ENCODE data around the gene GARRE1. TPM values are rescaled to one million over a fixed set of nuclear protein-coding genes. Genes with fewer than 3 reads are reported as not detected.
A peak's percentile ranks its signal among the peaks of the same experiment; 100 is the strongest.

The GARRE1 gene
- total RNA-seq, 2 experiments from 2014 or later = 8.1 to 9.3 TPM

DNA sequence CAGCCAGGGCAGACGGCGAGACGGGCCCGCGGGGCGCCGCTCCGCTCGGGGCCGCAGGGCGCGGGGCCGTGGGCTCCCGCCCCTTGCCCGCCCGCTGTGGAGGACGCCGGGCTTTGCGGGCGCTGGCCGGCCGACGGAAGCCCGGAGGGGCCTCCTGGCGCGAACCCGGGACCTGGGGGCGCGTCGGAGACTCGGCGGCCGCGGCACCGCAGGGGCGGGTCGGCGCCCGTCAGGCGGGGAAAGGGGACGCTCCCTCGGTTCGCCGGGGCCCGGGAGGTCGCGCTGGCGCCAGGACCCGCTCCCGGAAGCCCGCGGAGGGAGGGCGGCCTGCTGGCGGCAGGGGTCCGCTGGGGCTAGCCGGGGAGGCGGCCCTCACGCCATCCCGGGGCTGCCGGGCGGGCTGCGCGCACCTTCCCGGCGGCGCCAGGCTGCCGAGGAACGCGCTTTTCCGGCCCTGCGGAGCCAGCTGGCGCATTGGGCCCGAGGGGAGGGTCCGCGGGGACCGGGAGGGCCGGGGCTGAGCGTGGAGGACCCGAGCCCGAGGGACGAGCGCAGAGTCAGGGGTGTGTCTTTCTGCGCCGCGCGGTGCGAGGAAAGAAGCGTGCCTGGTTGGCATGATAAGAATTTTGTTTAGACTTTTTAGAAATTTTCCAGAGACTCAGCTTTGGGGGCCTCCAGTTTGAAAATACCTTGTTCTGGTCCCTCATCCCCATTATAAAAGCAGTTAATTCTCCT is 511 bp downstream of the GARRE1 start:
- ATAC-seq (peak; percentile 58), DNase-seq (peak; percentile 50)
- CTCF ChIA-PET = no interaction called here
- peak overlapping the region; percentile 83 for H3K4me3 Mint-ChIP-seq
- H3K27me3 Mint-ChIP-seq = no peaks in the 10 kb centered on the region
- H3K36me3 Mint-ChIP-seq = no peaks in the 10 kb centered on the region
- H3K9me3 Mint-ChIP-seq (ENCODE audit: low read depth) = no peaks in the 10 kb centered on the region
- H3K27ac Mint-ChIP-seq = peak overlapping the region; percentile 79
- peaks cover 17% of the 10 kb centered on the region for H3K4me1 Mint-ChIP-seq

DNA sequence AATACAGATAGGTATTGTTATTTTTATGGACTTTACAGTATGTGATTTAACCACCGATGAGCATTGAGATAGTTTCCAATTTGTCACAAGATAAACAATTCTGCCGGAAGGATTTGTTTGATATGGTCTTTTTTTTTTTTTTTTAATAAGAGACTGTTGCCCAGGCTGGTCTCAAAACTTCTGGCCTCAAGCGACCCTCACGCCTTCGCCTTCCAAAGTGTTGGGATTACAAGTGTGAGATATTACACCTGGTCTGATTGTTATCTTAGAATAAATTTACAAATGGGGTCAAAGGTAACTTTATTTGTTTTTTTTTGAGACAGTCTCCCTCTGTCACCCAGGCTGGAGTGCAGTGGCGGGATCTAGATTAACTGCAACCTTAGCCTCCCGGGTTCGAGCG is 1.2 kb downstream of the GARRE1 start:
- no peaks in the 10 kb centered on the region for H3K9me3 Mint-ChIP-seq (ENCODE audit: low read depth)
- H3K4me1 Mint-ChIP-seq = peaks cover 17% of the 10 kb centered on the region
- peak overlapping the region; percentile 76 for H3K4me3 Mint-ChIP-seq
- ATAC-seq = no peak
- no peaks in the 10 kb centered on the region for H3K36me3 Mint-ChIP-seq
- CTCF ChIA-PET = no interaction called here
- no peaks in the 10 kb centered on the region for H3K27me3 Mint-ChIP-seq
- DNase-seq = no peak
- no peak overlapping the region for H3K27ac Mint-ChIP-seq

DNA sequence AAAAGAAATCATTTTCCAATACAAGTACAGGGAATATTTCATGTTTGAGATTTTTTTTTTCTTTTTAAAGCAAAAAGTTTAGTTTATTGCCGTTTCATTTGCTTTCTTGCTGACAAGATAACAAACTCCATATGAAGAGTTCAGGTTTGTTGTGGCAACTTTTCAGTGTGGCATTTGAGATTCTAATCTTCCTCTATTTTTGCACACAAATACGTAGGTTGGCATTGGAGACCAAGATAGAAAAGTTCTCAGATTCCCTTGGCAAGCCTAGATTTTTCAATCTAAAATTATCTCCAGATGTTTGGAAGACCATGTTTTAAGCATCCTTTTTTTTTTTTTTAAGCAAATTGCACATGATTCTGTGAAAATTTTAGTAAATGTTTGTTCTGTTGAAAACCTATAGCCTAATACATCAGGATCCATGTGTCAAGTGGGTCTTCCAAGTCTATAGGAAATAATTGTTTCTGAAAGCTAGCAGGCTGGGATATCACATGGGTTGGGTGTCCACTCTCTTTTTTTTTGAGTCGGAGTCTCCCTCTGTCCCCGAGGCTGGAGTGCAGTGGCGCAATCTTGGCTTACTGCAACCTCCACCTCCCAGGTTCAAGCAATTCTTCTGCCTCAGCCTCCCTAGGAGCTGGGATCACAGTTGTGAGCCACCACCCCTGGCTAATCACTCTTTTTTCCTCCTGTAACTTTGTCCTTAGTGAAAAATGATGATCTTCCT is 2.6 kb downstream of the GARRE1 start:
- Mint-ChIP-seq H3K27ac (no peak overlapping the region), H3K36me3 (no peaks in the 10 kb centered on the region), H3K4me3 (no peak overlapping the region), H3K4me1 (peaks cover 17% of the 10 kb centered on the region), H3K27me3 (no peaks in the 10 kb centered on the region), H3K9me3 (ENCODE audit: low read depth) (no peaks in the 10 kb centered on the region)
- DNase-seq (no peak), ATAC-seq (no peak)
- CTCF ChIA-PET = interaction anchor here (1.0 to 1.7 kb wide), 2 partner anchors 13 to 89 kb away, joined by 3 to 4 read pairs; no protein-coding TSS in a partner anchor

DNA sequence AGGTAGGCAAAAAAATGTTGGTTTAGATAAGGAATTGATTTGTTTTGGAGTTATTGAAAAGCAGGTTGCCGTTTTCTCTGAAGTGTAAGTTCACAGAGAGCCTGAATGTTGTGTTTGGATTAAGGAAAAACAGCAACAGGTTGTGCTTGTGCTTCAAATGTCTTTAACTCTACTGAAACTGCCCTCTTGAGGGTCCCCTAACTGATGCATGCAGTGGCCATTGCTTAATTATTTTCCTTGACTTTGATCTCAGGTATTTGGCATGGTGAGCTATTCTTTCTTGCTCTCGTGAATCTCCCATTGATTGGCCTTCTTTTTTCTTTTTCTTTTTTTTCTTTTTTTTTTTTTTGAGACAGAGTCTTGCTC is 3.2 kb downstream of the GARRE1 start:
- ATAC-seq (no peak), DNase-seq (no peak)
- CTCF ChIA-PET = interaction anchor here (1.7 kb wide), 1 partner anchor 12 kb away, joined by 4 read pairs; no protein-coding TSS in a partner anchor
- no peaks in the 10 kb centered on the region for H3K27me3 Mint-ChIP-seq
- no peaks in the 10 kb centered on the region for H3K36me3 Mint-ChIP-seq
- H3K9me3 Mint-ChIP-seq (ENCODE audit: low read depth) = no peaks in the 10 kb centered on the region
- H3K4me1 Mint-ChIP-seq = peaks cover 17% of the 10 kb centered on the region
- no peak overlapping the region for H3K27ac Mint-ChIP-seq
- no peak overlapping the region for H3K4me3 Mint-ChIP-seq

DNA sequence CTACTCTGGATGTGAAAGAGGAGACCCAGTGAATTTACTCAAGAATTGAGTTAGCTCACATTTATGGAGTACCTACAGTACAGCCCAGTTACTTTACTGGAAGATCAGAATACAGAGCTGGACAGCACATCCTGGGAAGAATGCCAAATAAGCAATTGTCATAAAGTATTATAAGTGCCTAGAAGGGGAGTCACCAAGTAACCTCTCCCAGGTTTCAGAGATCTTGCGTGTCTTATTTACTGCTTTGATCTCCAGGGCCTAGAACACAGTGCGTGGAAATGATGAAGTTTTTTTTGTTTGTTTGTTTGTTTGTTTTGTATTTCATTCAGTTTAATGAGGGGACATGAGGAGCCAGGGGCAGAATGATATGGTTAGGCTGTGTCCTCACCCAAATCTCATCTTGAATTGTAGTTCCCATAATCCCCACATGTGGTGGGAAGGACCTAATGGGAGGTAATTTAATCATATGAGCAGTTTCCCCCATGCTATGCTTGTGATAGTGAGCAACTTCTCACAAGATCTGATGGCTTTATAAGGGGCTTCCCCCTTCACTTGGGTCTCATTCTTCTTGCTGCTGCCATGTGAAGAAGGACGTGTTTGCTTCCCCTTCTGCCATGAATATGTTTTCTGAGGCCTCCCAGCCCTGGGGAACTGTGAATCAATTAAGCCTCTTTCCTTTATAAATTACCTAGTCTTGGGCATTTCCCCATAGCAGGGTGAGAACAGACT is 5.2 kb downstream of the GARRE1 start:
- Mint-ChIP-seq H3K4me1 (peaks cover 10% of the 10 kb centered on the region), H3K36me3 (no peaks in the 10 kb centered on the region), H3K4me3 (no peak overlapping the region), H3K9me3 (ENCODE audit: low read depth) (no peaks in the 10 kb centered on the region), H3K27ac (no peak overlapping the region), H3K27me3 (no peaks in the 10 kb centered on the region)
- DNase-seq (no peak), ATAC-seq (no peak)
- CTCF ChIA-PET = no interaction called here

DNA sequence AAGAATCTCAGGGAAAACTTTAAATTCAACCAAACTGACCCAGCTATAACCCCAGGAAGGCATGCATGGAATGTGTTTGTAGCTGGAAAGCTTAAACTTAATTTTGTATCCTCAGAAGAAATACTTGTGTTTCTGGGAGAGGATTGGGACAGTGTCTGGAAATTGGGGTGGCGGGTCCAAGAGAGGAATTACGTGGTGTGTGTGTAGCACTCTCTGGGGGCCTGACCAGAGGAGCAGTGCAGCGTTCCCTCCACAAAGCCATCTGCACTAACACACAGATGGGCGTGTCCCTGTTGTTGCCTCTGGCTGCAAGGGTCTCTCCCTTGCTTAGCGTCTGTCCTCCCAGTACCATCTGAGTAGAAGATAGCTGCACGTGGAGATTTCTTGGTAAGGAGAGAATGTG is 6.4 kb downstream of the GARRE1 start:
- no peaks in the 10 kb centered on the region for H3K36me3 Mint-ChIP-seq
- H3K4me1 Mint-ChIP-seq = peaks cover 7% of the 10 kb centered on the region
- no peaks in the 10 kb centered on the region for H3K27me3 Mint-ChIP-seq
- no peak overlapping the region for H3K27ac Mint-ChIP-seq
- no peak for DNase-seq
- no peak overlapping the region for H3K4me3 Mint-ChIP-seq
- CTCF ChIA-PET = interaction anchor here (1.5 kb wide), 1 partner anchor 86 kb away, joined by 7 read pairs; no protein-coding TSS in a partner anchor
- ATAC-seq = no peak
- no peaks in the 10 kb centered on the region for H3K9me3 Mint-ChIP-seq (ENCODE audit: low read depth)

DNA sequence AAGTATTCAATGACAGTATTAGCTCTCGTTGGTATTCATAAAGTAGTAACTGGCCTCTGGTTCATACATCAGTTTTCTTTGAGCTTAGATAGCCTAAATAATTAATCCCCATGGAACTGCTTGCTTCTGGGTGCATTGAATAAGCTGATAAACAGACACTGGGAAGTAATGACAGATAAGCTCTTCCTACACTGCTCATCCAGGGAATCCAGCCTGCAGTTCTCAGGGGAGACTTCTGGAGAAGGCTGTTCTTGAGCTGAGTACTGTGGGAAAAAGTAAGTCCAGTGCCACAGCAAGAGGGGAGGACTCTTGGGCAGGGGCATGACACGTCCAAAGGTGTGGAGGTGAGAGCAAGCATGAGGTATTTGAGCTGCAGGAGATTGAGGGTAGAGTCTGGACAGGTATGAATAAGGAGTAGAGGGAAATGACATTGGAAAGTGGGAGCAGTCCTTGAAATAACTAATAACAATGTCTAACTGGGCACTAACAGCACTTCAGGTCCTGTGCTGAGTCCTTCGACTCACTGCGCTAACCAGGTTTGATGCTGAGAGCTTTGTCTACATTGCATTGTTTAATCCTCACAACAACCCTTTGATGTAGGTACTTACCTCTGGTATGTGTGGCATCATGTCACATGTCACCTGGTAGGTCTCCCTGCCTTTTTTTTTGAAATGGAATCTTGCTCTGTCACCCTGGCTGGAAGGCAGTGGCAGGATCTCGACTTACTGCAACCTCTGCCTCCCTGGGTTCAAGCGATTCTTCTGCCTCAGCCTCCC is 7.2 kb downstream of the GARRE1 start:
- no peaks in the 10 kb centered on the region for H3K9me3 Mint-ChIP-seq (ENCODE audit: low read depth)
- no peak overlapping the region for H3K4me3 Mint-ChIP-seq

DNA sequence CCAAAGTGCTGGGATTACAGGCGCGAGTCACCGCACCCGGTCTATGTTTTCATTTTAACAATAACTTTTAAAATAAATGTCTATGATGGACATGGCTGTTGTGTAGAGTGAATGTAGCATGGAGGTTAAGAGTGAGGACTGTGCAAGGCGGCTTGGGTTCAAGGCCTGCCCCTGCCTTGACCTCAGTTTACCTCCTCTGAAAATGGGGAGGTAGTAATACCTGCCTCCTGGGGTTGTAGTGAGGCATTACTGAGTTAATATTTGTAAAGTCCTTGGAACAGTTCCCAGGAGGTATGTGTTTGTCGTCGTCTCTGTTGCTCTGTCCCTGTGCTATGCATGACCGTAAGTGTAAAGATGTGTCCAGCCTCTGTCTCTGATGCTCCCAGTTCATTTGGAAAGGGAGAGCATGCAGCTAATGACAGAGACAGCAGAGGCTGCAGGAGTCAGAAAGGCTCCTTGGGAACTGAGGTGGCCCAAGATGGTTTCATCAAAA is 9.4 kb downstream of the GARRE1 start:
- DNase-seq (no peak), ATAC-seq (no peak)
- H3K9me3 Mint-ChIP-seq (ENCODE audit: low read depth) = no peaks in the 10 kb centered on the region
- peaks cover 9% of the 10 kb centered on the region for H3K4me1 Mint-ChIP-seq
- H3K27ac Mint-ChIP-seq = no peak overlapping the region
- H3K4me3 Mint-ChIP-seq = no peak overlapping the region
- no peaks in the 10 kb centered on the region for H3K36me3 Mint-ChIP-seq
- no peaks in the 10 kb centered on the region for H3K27me3 Mint-ChIP-seq
- CTCF ChIA-PET = no interaction called here

More for the DNA sequence above, 7.2 kb downstream of the GARRE1 start:
- Mint-ChIP-seq H3K27me3 (no peaks in the 10 kb centered on the region), H3K27ac (no peak overlapping the region), H3K4me1 (peaks cover 7% of the 10 kb centered on the region), H3K36me3 (no peaks in the 10 kb centered on the region)
- ATAC-seq (no peak), DNase-seq (no peak)
- CTCF ChIA-PET = interaction anchor here (1.3 to 1.7 kb wide), 3 partner anchors 41 to 104 kb away, joined by 3 to 7 read pairs (median 4); no protein-coding TSS in a partner anchor

DNA sequence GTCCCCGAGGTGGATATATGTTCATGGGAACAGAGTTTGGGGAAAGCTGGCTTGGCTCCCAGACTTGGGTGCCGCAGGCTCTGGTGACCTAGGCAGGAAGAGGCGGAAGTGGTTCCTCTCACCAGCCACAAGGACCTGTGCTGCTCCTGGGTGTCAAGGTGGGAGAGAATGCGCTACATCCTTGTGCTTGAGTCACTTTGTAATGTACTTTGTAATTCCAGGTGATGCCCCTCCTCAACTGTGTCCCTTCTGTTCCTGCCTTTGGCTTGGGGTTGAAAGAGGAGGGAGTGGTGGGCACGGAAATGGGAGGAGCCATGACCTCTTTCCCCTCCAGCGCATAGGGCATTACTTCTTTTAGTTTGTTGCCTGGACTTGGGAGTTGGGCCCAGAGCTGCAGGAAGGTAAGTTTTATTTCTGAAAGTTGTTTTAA is 10.9 kb downstream of the GARRE1 start:
- Mint-ChIP-seq H3K9me3 (ENCODE audit: low read depth) (no peaks in the 10 kb centered on the region), H3K27me3 (no peaks in the 10 kb centered on the region), H3K4me3 (no peak overlapping the region), H3K27ac (no peak overlapping the region), H3K36me3 (no peaks in the 10 kb centered on the region), H3K4me1 (peaks cover 22% of the 10 kb centered on the region)
- ATAC-seq (no peak), DNase-seq (no peak)
- CTCF ChIA-PET = no interaction called here

DNA sequence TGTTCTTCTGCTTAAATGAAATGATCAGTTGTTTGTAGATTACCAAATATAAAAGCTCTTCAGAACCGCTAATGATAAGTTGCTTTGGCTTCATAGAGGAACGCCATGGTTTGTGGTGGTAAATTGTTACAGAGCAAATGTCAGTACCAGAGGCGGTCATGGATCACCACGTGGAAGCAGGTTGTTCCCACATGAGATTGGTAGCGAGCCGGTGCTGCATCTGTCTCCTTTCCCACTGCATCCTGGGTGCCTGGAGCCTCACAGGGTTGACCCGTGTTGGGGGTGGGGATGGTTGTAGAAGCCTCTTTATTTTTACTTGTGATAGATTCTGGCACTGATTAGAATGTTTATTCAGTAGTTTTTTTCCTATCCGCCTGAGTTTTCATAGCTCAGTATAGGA is 14.7 kb downstream of the GARRE1 start:
- no peak overlapping the region for H3K4me3 Mint-ChIP-seq
- H3K4me1 Mint-ChIP-seq = peaks cover 28% of the 10 kb centered on the region
- DNase-seq = no peak
- no peak overlapping the region for H3K27ac Mint-ChIP-seq
- no peaks in the 10 kb centered on the region for H3K27me3 Mint-ChIP-seq
- ATAC-seq = no peak
- no peaks in the 10 kb centered on the region for H3K9me3 Mint-ChIP-seq (ENCODE audit: low read depth)
- H3K36me3 Mint-ChIP-seq = peaks cover 2% of the 10 kb centered on the region
- CTCF ChIA-PET = interaction anchor here (0.6 to 1.3 kb wide), 3 partner anchors 12 to 1102 kb away, joined by 3 to 4 read pairs (median 3); no protein-coding TSS in a partner anchor

DNA sequence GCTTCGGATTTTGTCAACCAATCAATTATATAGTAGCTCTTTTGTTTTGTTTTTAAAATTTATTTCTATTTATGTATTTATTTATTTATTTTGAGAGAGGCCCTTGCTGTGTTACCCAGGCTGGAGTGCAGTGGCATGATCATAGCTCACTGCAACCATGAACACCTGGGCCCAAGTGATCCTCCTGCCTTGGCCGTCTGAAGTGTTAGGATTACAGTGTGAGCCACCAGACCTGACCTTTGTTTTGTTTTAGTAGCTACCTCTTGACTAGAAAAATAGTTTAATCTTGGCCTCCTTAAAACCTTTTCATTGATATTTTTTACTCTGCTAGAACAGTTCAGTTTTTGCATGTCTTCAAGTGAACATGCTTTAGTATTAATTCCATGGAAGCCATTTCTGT is 15.1 kb downstream of the GARRE1 start:
- no peak overlapping the region for H3K27ac Mint-ChIP-seq
- peak overlapping the region; percentile 7 for H3K4me3 Mint-ChIP-seq
- ATAC-seq (no peak), DNase-seq (no peak)
- CTCF ChIA-PET = interaction anchor here (0.6 to 1.3 kb wide), 3 partner anchors 12 to 1103 kb away, joined by 3 to 4 read pairs (median 3); no protein-coding TSS in a partner anchor
- H3K9me3 Mint-ChIP-seq (ENCODE audit: low read depth) = no peaks in the 10 kb centered on the region
- peaks cover 28% of the 10 kb centered on the region for H3K4me1 Mint-ChIP-seq
- no peaks in the 10 kb centered on the region for H3K27me3 Mint-ChIP-seq
- H3K36me3 Mint-ChIP-seq = peaks cover 2% of the 10 kb centered on the region

DNA sequence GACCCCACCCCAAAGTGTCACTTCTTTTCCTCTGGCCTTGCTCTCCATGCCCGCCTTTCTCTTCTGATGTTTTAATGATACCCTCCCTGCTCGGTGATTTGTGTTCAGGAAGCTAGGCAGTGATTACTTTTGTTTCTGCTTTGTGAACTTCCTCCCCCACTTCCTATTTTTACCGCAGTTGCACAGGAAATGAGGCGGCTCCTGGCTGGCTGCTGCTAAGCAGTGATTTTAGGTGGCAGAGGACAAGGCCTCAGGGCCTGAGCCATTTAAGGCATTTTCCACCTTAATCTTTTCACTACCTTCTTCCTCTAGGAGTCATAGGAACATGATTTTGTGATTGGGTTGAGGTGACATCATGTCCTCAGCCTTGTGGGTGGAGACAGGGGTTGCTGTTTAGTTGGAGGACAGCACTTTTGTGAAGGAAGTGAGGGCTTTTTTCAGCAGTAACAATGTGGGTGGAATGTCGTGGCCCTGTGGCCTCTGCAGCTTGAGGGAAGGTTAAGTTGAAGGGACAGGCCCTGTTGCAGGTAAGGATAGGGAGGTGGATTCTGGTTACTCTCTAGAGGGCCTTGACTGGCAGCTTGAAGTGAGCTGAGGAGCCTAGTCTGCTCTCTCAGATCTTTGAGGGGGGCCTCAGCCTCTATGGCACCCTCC is 15.7 kb downstream of the GARRE1 start:
- Mint-ChIP-seq H3K4me1 (peaks cover 25% of the 10 kb centered on the region), H3K36me3 (peaks cover 2% of the 10 kb centered on the region), H3K27me3 (no peaks in the 10 kb centered on the region), H3K9me3 (ENCODE audit: low read depth) (no peaks in the 10 kb centered on the region), H3K27ac (peak overlapping the region; percentile 78), H3K4me3 (peak overlapping the region; percentile 7)
- DNase-seq (peak; percentile 80), ATAC-seq (peak; percentile 90)
- CTCF ChIA-PET = interaction anchor here (1.1 to 1.3 kb wide), 3 partner anchors 13 to 160 kb away, joined by 3 to 4 read pairs (median 4); no protein-coding TSS in a partner anchor

Data from activated CD8-positive, alpha-beta memory T cell treated with anti-CD3 and anti-CD28 coated beads, Interleukin-2, amount 10 ng/mL, durations not matched to agents 7 days and 5 days (primary cell).